HepG2 (cell line): ENCODE data around the gene EEFSEC. TPM values are rescaled to one million over a fixed set of nuclear protein-coding genes. Genes with fewer than 3 reads are reported as not detected.
A peak's percentile ranks its signal among the peaks of the same experiment; 100 is the strongest.

Source experiments
- DPF2 ChIP-seq: sonication (generic); formaldehyde crosslinking; IDR thresholded peaks from 2 replicates; pipeline ENCODE4 v1.4.0; 2020; ENCODE audit warnings: mild to moderate bottlenecking, low read depth, missing genetic modification reagents, borderline replicate concordance
- FOXK1 ChIP-seq: sonication (generic); formaldehyde crosslinking; IDR thresholded peaks from 2 replicates; pipeline ENCODE4 v1.4.0; 2020; ENCODE audit warnings: low read depth, missing genetic modification reagents, borderline replicate concordance
- FOXP1 ChIP-seq, 2 experiments: fragments of 450-650 bp in 1 of 2; IDR thresholded peaks; 2 replicates each; pipeline ENCODE4 v1.6.1; 2017 to 2018; ENCODE audit warnings: antibody characterized with exemption in 1 of 2
- IRX3 ChIP-seq: sonication (generic); formaldehyde crosslinking; IDR thresholded peaks from 2 replicates; pipeline ENCODE4 v1.8.1; 2023; ENCODE audit warnings: mild to moderate bottlenecking, low read depth, missing genetic modification reagents, borderline replicate concordance
- KDM1A ChIP-seq: IDR thresholded peaks from 2 replicates; pipeline ENCODE4 v1.6.1; 2016; ENCODE audit warnings: missing compliant biosample characterization
- KLF16 ChIP-seq, 2 experiments: sonication (generic) in 1 of 2; formaldehyde crosslinking in 1 of 2; IDR thresholded peaks; 2 replicates each; pipeline versions ENCODE4 v1.6.1 to v1.8.0; 2016 to 2023; ENCODE audit warnings: missing genetic modification reagents in 2 of 2, missing compliant biosample characterization in 1 of 2
- POLR2AphosphoS5 ChIP-seq: IDR thresholded peaks from 2 replicates; pipeline ENCODE4 v1.6.1; 2012; ENCODE audit warnings: low read depth, low read length
- SMARCE1 ChIP-seq: fragments of 450-650 bp; IDR thresholded peaks from 2 replicates; pipeline ENCODE4 v1.6.1; 2017; ENCODE audit warnings: borderline replicate concordance
- TARDBP ChIP-seq: sonication (generic); formaldehyde crosslinking; IDR thresholded peaks from 2 replicates; pipeline ENCODE4 v1.8.0; 2022; ENCODE audit warnings: mild to moderate bottlenecking, missing genetic modification reagents
- ZC3H4 ChIP-seq: sonication (generic); formaldehyde crosslinking; IDR thresholded peaks from 2 replicates; pipeline ENCODE4 v1.4.0; 2020; ENCODE audit warnings: missing genetic modification reagents, borderline replicate concordance
- ZIK1 ChIP-seq: sonication (generic); formaldehyde crosslinking; IDR thresholded peaks from 2 replicates; pipeline ENCODE4 v1.5.0; 2020; ENCODE audit warnings: mild to moderate bottlenecking, low read depth, missing genetic modification reagents, borderline replicate concordance
- ZNF160 ChIP-seq: sonication (generic); formaldehyde crosslinking; IDR thresholded peaks from 2 replicates; pipeline ENCODE4 v1.8.0; 2022; ENCODE audit warnings: mild to moderate bottlenecking, inconsistent platforms, missing genetic modification reagents
- ZNF24 ChIP-seq: fragments of 450-650 bp; IDR thresholded peaks from 2 replicates; pipeline ENCODE4 v1.6.1; 2017; ENCODE audit warnings: antibody characterized with exemption, mild to moderate bottlenecking
- ZNF296 ChIP-seq: sonication (generic); formaldehyde crosslinking; conservative IDR thresholded peaks from 2 replicates; pipeline ENCODE4 v1.5.0; 2020; ENCODE audit warnings: mild to moderate bottlenecking, missing genetic modification reagents
- ZNF616 ChIP-seq: sonication (generic); formaldehyde crosslinking; IDR thresholded peaks from 2 replicates; pipeline ENCODE4 v1.5.0; 2020; ENCODE audit warnings: low read depth, mild to moderate bottlenecking, missing genetic modification reagents
- polyA plus RNA-seq, 8 experiments: library from polyadenylated mRNA; depleted of rRNA in 3 of 8; stranded (reverse) in 7 of 8; unstranded in 1 of 8; fragments of >200 nt; fragmentation: Illumina TruSeq in 4 of 8; extraction: Trizol in 4 of 8; gene quantifications; 2 replicates each; pipeline versions ENCODE4 v1.2.1 to v1.2.3, GENCODE V29; 2011 to 2016; ENCODE audit warnings: low read depth in 4 of 8, missing spikeins in 1 of 8, mixed read lengths in 1 of 8; ENCODE audit not compliant: insufficient read depth in 1 of 8
- total RNA-seq, 5 experiments: library from RNA; depleted of rRNA; stranded (reverse); fragments of >200 nt; fragmentation: Illumina TruSeq; extraction: Trizol; gene quantifications; 2 replicates each; pipeline ENCODE4 v1.2.3, GENCODE V29; 2016; ENCODE audit warnings: low read depth in 1 of 5
- TF ChIP-seq, protein P1 (sequence below): sonication (generic); formaldehyde crosslinking; IDR thresholded peaks from 2 replicates; pipeline ENCODE4 v1.5.0; 2020; ENCODE audit warnings: missing genetic modification reagents
- TF ChIP-seq, protein P2 (sequence below): IDR thresholded peaks from 2 replicates; pipeline ENCODE4 v1.6.1; 2016; ENCODE audit warnings: missing compliant biosample characterization, missing genetic modification reagents, borderline replicate concordance
- TF ChIP-seq, protein P3 (sequence below): sonication (generic); formaldehyde crosslinking; IDR thresholded peaks from 2 replicates; pipeline ENCODE4 v1.5.0; 2020; ENCODE audit warnings: mild to moderate bottlenecking, missing genetic modification reagents, borderline replicate concordance

The EEFSEC gene
- total and polyA plus RNA-seq, 2 of the 13 experiments (the other 11 are each of a cell fraction or from before 2014, with no cell fraction given), result 6.4 to 24.2 TPM

DNA sequence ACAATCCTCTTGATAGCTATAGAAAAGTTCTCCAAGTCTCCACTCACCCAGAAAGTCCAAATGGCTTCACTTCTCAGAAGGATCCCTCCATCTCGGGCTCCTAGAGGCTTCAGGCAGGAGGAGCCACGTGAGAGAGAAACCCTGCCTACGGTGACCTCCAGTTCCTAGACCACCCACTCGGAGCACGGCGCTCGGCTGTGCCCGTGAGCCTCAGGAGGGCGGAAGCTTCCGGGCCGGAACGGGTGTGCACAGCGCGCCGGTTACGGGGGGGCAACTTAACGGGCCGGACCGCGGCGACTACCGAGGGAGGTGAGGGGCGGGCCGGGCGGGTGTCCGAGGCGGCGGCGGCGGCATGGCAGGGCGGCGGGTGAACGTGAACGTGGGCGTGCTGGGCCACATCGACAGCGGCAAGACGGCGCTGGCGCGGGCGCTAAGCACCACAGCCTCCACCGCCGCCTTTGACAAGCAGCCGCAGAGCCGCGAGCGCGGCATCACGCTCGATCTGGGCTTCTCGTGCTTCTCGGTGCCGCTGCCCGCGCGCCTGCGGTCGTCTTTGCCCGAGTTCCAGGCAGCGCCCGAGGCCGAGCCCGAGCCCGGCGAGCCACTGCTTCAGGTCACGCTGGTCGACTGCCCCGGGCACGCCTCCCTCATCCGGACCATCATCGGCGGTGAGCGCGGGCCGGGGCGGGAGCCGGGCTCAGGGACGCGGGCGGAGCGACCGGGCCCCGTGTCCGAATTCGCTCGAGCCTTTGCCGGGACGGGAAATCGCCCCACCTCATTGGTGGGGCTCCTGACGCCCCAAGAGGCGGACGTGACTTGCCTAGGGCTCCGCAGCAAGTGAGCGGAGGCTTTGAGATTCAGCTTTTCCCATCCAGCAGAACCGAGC lies at the start of gene EEFSEC (continued):
- TF ChIP-seq, protein P1, sequence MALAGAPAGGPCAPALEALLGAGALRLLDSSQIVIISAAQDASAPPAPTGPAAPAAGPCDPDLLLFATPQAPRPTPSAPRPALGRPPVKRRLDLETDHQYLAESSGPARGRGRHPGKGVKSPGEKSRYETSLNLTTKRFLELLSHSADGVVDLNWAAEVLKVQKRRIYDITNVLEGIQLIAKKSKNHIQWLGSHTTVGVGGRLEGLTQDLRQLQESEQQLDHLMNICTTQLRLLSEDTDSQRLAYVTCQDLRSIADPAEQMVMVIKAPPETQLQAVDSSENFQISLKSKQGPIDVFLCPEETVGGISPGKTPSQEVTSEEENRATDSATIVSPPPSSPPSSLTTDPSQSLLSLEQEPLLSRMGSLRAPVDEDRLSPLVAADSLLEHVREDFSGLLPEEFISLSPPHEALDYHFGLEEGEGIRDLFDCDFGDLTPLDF, result peak; percentile 41; the same call in 1 of the 2 replicates
- TF ChIP-seq ZNF24, result no peak
- 0 out of 2 replicates have a peak, but pooled peaks have one; percentile 56 for TF ChIP-seq ZNF296
- TF ChIP-seq, protein P2, sequence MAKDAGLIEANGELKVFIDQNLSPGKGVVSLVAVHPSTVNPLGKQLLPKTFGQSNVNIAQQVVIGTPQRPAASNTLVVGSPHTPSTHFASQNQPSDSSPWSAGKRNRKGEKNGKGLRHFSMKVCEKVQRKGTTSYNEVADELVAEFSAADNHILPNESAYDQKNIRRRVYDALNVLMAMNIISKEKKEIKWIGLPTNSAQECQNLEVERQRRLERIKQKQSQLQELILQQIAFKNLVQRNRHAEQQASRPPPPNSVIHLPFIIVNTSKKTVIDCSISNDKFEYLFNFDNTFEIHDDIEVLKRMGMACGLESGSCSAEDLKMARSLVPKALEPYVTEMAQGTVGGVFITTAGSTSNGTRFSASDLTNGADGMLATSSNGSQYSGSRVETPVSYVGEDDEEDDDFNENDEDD (CRISPR knock-in tag), result peak; percentile 65; the same call in 1 of the 2 replicates
- TF ChIP-seq, protein P3, sequence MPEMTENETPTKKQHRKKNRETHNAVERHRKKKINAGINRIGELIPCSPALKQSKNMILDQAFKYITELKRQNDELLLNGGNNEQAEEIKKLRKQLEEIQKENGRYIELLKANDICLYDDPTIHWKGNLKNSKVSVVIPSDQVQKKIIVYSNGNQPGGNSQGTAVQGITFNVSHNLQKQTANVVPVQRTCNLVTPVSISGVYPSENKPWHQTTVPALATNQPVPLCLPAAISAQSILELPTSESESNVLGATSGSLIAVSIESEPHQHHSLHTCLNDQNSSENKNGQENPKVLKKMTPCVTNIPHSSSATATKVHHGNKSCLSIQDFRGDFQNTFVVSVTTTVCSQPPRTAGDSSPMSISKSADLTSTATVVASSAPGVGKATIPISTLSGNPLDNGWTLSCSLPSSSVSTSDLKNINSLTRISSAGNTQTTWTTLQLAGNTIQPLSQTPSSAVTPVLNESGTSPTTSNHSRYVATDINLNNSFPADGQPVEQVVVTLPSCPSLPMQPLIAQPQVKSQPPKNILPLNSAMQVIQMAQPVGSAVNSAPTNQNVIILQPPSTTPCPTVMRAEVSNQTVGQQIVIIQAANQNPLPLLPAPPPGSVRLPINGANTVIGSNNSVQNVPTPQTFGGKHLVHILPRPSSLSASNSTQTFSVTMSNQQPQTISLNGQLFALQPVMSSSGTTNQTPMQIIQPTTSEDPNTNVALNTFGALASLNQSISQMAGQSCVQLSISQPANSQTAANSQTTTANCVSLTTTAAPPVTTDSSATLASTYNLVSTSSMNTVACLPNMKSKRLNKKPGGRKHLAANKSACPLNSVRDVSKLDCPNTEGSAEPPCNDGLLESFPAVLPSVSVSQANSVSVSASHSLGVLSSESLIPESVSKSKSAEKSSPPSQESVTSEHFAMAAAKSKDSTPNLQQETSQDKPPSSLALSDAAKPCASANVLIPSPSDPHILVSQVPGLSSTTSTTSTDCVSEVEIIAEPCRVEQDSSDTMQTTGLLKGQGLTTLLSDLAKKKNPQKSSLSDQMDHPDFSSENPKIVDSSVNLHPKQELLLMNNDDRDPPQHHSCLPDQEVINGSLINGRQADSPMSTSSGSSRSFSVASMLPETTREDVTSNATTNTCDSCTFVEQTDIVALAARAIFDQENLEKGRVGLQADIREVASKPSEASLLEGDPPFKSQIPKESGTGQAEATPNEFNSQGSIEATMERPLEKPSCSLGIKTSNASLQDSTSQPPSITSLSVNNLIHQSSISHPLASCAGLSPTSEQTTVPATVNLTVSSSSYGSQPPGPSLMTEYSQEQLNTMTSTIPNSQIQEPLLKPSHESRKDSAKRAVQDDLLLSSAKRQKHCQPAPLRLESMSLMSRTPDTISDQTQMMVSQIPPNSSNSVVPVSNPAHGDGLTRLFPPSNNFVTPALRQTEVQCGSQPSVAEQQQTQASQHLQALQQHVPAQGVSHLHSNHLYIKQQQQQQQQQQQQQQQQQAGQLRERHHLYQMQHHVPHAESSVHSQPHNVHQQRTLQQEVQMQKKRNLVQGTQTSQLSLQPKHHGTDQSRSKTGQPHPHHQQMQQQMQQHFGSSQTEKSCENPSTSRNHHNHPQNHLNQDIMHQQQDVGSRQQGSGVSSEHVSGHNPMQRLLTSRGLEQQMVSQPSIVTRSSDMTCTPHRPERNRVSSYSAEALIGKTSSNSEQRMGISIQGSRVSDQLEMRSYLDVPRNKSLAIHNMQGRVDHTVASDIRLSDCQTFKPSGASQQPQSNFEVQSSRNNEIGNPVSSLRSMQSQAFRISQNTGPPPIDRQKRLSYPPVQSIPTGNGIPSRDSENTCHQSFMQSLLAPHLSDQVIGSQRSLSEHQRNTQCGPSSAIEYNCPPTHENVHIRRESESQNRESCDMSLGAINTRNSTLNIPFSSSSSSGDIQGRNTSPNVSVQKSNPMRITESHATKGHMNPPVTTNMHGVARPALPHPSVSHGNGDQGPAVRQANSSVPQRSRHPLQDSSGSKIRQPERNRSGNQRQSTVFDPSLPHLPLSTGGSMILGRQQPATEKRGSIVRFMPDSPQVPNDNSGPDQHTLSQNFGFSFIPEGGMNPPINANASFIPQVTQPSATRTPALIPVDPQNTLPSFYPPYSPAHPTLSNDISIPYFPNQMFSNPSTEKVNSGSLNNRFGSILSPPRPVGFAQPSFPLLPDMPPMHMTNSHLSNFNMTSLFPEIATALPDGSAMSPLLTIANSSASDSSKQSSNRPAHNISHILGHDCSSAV (CRISPR knock-in tag), result no peak
- TF ChIP-seq ZNF160 (CRISPR knock-in tag), result peak; percentile 94
- TF ChIP-seq SMARCE1, result no peak
- no peak for TF ChIP-seq ZC3H4 (CRISPR knock-in tag)
- TF ChIP-seq FOXK1 (CRISPR knock-in tag), result peak; percentile 71; the same call in 1 of the 2 replicates
- peak; percentile 88; the same call in 1 of the 2 replicates for TF ChIP-seq ZNF616 (CRISPR knock-in tag)
- no peak for TF ChIP-seq KDM1A (CRISPR knock-in tag)
- peak; percentile 85 to 98; a peak in 3 of 4 replicates for TF ChIP-seq KLF16 (CRISPR knock-in tag; IDR thresholded peaks at IDR 0.05)
- TF ChIP-seq DPF2 (CRISPR knock-in tag), result peak; percentile 34; the same call in 1 of the 2 replicates
- TF ChIP-seq IRX3, result peak; percentile 78; the same call in 1 of the 2 replicates
- TF ChIP-seq POLR2AphosphoS5, result peak; percentile 81
- peak; percentile 93; the same call in 1 of the 2 replicates for TF ChIP-seq ZIK1 (CRISPR knock-in tag)
- TF ChIP-seq FOXP1 (IDR thresholded peaks at IDR 0.05), result no peak
- no peak for TF ChIP-seq FOXP1 (CRISPR knock-in tag; IDR thresholded peaks at IDR 0.05)
- TF ChIP-seq TARDBP, result peak; percentile 97
